Measurements from ENCODE around the gene TAPT1.

The TAPT1 gene, protein sequence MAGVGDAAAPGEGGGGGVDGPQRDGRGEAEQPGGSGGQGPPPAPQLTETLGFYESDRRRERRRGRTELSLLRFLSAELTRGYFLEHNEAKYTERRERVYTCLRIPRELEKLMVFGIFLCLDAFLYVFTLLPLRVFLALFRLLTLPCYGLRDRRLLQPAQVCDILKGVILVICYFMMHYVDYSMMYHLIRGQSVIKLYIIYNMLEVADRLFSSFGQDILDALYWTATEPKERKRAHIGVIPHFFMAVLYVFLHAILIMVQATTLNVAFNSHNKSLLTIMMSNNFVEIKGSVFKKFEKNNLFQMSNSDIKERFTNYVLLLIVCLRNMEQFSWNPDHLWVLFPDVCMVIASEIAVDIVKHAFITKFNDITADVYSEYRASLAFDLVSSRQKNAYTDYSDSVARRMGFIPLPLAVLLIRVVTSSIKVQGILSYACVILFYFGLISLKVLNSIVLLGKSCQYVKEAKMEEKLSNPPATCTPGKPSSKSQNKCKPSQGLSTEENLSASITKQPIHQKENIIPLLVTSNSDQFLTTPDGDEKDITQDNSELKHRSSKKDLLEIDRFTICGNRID

DNA sequence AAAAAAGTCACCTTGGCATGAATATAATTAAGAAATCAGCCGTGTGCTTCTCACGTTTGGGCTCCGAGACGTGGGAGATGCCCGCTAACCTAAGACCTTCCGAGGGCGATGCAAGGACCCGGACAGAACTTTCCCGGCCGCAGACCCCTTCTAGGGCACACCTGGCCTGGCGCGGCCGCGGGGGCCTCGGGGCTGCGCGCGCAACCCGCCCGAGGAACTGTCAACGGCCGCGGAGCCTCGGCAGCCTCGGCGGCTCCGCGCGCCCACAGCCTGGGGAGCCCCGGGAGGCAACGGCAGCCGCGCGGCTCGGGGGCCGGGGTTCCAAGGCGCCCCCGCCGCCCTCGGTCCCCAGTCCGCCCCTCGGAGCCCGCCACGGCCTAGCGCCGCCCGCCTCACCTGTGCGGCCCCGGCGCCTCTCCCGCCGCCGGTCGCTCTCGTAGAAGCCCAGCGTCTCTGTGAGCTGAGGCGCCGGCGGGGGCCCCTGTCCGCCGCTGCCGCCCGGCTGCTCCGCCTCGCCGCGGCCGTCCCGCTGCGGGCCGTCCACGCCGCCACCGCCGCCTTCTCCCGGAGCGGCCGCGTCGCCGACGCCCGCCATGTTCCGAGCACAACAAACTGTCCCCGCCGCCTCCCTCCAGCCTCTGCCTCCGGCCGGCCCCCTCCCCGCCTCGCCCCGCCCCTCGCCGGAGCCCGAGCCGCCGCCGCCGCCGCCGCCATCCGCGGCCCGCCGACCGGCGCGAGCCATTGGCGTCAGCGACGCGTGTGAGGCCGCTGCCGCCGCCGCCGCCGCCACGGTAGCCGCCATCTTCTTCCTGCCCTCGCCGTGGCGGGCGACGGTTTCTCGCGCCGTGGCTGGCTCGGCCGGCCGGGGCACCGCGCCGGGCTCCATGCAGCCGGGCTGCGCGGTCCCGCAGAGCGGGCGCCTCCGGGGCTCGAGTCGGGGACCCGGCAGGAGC lies at the start of gene TAPT1:
Gene TAPT1 (minus strand): TSS at position 609 of the 953 bp plus-strand sequence. CDS start 14 bp downstream, at position 595.
- in situ Hi-C loops (cut with MboI; ENCODE audit: low pct_unique_long_range_greater_than_20kb, low sequenced_read_pairs): no loop called here
- peak; percentile 36 for DNase-seq

DNA sequence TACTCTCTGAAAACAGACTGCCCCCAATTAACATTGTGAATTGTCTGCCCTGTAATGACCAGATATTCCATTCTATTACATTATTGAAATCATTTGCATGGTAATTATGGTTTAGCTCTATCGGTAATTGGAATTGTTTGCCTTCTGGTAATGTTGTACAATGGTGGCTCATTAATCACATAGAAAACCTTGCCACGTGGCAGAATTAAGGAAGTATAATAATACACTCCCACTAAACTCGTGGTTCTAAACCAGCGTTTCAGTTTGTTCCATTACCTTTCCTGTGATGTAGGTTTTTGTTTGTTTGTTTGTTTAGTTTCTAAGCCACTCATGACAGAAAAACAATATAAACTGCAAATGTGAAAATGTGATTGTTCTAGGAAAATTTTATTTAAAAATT lies 45.1 kb upstream of the TAPT1 start:
- no peak for DNase-seq
- in situ Hi-C loops (cut with MboI; ENCODE audit: low pct_unique_long_range_greater_than_20kb, low sequenced_read_pairs): loop anchor here (25.0 kb wide), 1 partner anchor 234 kb away; no protein-coding TSS in a partner anchor

DNA sequence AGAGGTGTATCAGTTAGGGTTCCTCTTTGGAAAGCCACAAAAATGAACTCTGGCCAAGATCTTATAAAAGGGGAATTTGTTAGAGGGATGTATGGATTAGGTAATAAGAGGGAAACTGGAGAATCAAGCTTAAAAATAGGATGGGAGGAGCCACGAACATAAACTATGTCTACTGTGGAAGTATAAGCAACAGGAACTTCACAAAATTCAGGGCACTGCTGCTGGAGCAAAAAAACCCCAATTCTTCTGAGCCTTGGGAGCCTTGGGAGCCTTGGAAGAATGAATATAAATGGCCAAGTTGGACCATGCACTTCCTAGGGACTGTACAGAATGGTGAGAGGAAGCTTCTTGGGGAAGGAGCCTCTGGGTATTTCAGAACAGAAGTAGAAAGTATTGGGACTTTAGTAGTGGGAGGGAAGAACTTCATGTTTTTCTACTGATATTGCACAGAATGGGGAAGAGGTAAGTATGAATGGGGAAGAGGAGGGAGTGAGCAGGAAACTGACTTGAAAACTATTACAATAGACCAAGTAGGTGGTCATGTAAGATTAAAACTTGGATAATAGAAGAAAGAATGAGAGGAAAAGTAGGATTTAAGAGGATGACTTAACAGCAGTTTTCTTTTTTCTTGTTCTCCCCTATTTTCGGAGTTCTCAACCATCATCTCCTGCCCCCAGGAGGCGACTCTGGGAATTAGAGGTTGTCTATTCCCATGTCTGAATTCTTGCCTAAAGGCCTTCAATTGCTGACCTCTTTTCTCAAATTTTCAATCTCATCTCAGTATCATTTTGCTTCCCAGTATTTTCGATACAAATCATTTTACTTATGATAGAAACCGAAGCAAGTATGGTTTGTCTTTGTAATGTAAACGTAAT lies 44.4 kb upstream of the TAPT1 start:
- DNase-seq: peak; percentile 79
- in situ Hi-C loops (cut with MboI; ENCODE audit: low pct_unique_long_range_greater_than_20kb, low sequenced_read_pairs): loop anchor here (25.0 kb wide), 1 partner anchor 233 kb away; no protein-coding TSS in a partner anchor

DNA sequence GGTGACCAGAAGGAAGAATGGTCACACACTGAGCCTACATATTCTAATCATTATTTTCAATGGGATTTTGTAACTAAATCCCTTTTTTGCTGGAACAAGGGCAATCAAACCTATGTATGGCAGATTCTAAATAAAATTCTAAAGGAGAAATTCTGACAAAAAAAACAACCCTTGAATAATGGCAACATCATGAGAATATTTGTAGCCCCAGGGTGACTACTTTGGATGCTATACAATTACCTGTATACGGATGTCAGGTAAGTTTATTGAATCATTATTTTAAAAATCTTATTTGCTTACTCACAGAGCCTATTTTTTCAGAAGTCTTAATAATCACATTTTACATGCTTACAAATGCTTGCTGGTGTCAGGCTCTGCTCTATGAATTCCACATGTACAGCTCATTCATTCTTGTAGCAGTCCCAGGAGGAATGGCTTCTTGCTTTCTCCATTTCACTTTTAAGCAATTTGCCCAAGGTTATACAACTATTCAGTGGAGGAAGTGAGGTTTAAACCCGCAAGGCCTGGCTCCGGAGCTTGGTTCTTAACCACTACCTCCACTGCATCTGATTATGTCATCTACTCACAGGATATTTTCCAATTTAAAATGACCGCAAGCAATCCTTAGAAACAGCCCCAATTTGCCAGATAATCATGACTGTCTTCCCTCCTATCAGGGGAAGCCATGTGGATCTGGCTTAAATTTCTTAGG lies 43.6 kb upstream of the TAPT1 start:
- peak; percentile 71 for DNase-seq
- in situ Hi-C loops (cut with MboI; ENCODE audit: low pct_unique_long_range_greater_than_20kb, low sequenced_read_pairs): loop anchor here (25.0 kb wide), 1 partner anchor 233 kb away; no protein-coding TSS in a partner anchor

DNA sequence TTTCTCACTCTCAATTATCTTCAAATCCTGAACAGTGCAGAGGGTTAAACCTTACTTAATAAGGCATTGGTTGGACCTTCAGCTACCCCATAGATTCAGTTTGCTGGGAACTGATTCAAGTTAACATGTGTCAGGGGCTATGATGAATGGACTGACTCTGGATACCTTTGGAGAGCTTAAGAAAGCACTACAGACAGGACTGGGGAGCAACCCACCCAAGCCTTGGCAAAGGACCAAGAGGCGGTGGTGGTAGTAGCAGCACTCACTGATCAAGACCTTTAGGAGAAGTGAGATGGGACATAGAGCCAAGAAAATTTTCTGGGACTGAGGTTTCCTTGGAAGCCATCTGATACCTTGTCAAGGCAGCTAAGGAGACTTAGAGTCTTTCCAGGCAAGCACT lies 43.0 kb upstream of the TAPT1 start:
- no peak for DNase-seq
- in situ Hi-C loops (cut with MboI; ENCODE audit: low pct_unique_long_range_greater_than_20kb, low sequenced_read_pairs): loop anchor here (25.0 kb wide), 1 partner anchor 232 kb away; no protein-coding TSS in a partner anchor

DNA sequence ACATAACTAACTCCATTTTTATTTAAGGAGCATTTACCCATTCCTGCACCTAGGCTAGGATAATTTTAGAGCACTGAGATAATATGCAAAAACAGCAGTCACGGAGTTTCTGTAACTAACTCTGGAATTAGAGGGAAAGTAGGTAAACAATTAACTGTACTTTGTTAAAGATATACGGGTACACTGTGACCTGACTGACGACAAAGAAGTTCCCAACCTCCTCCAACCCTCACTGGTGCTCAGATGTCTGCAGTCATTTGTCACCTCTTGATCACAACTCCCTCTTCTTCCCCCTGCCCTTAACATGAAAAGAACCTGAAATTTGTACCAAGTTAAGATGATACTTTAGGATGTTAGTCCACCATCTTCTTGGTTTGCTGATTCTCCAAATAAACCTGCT lies 42.0 kb upstream of the TAPT1 start:
- DNase-seq: no peak
- in situ Hi-C loops (cut with MboI; ENCODE audit: low pct_unique_long_range_greater_than_20kb, low sequenced_read_pairs): loop anchor here (25.0 kb wide), 1 partner anchor 231 kb away; no protein-coding TSS in a partner anchor

DNA sequence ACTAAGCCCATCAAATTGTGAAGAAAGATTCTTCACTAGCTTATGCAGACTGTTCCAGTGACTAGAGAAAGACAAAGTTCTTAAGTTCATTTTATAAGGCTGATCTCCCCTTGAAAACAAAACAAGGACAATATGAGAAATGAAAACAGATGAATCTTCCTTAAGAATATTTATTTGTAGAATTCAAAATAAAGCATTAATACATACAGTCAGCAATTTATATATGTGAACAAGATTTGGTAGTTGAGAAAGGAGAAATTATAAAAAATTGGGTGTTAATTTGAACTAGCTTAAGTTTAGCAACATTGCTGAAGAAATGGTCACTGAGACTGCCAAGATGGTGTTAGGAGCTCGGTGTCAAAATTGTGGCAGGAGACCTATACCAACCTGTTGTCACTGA lies 41.4 kb upstream of the TAPT1 start:
- in situ Hi-C loops (cut with MboI; ENCODE audit: low pct_unique_long_range_greater_than_20kb, low sequenced_read_pairs): loop anchor here (25.0 kb wide), 1 partner anchor 230 kb away; no protein-coding TSS in a partner anchor
- DNase-seq: no peak

DNA sequence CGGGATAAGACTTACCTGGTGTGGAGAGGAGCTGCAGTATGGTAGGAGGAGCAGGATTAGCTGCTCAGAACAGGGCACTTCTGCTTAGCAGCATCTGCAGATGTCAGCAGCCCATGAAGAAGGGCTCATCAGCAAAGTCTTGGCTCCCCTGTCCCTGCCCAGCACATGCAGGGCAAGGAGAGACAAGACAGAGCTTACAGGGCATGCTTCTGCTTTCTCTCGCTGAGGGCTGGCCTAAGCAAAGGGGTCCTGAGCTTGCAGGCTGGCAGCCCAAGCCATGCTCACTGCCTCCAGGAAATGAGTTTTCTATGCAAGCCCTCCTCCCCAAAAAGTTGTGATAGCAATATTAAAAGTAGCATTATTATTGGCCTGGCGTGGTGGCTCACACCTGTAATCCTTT lies 39.5 kb upstream of the TAPT1 start:
- DNase-seq: no peak
- in situ Hi-C loops (cut with MboI; ENCODE audit: low pct_unique_long_range_greater_than_20kb, low sequenced_read_pairs): loop anchor here (25.0 kb wide), 1 partner anchor 229 kb away; no protein-coding TSS in a partner anchor

DNA sequence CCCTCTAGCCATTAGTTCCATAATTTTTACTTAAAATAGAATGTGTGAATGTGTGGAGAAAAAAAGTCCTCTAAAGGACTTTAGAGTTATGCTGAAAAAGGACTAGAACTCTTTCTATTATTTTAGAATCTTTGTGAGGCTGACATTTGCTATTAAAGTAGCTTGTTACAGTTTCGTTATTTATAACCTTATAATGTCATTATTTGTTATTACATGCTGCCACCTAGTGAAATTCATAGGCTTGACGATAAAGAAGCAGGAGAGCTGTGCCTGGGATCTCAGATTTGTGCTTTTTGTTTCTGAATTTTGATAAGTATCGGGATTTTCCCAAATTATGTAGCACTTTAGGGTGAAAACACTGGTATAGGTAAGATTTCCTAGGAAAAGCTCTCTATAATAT lies 38.5 kb upstream of the TAPT1 start:
- DNase-seq: peak; percentile 40
- in situ Hi-C loops (cut with MboI; ENCODE audit: low pct_unique_long_range_greater_than_20kb, low sequenced_read_pairs): loop anchor here (25.0 kb wide), 1 partner anchor 227 kb away; no protein-coding TSS in a partner anchor

DNA sequence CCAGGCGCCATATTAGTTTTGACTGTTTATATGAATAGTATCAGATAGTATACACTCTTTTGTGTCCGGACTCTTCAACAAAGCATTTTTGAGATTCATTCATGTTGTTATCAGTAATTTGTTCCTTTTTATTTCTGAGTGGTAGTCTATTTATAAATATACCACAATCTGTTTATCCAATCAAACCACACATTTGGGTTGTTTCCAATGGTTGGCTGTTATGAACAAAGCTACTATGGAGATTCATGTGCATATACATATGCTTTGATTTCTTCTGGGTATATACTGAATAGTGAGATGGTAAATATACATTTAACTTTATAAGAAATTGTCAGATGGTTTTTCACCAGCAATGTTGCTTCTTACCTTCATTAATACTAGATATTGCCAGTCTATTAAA lies 36.8 kb upstream of the TAPT1 start:
- DNase-seq: no peak
- in situ Hi-C loops (cut with MboI; ENCODE audit: low pct_unique_long_range_greater_than_20kb, low sequenced_read_pairs): loop anchor here (25.0 kb wide), 1 partner anchor 226 kb away; no protein-coding TSS in a partner anchor

DNA sequence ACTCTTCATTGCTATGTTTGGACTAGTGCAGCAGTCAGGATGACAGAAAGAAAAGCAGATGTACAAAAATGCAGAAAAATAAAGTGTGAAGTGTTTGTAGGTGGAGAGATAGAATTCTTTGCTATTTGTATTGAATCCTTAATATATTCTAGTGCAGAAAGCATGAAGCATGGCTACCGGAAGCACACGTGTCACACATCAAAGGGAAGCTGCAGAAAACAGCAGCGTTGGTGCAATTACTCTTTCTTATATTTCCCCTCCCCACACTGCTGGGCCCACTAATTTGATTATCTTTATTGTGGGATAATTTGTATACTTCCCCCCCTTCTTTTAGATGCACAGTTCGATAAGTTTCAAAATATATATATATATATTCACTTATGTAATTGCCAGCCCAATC lies 35.9 kb upstream of the TAPT1 start:
- in situ Hi-C loops (cut with MboI; ENCODE audit: low pct_unique_long_range_greater_than_20kb, low sequenced_read_pairs): loop anchor here (25.0 kb wide), 1 partner anchor 225 kb away; no protein-coding TSS in a partner anchor

DNA sequence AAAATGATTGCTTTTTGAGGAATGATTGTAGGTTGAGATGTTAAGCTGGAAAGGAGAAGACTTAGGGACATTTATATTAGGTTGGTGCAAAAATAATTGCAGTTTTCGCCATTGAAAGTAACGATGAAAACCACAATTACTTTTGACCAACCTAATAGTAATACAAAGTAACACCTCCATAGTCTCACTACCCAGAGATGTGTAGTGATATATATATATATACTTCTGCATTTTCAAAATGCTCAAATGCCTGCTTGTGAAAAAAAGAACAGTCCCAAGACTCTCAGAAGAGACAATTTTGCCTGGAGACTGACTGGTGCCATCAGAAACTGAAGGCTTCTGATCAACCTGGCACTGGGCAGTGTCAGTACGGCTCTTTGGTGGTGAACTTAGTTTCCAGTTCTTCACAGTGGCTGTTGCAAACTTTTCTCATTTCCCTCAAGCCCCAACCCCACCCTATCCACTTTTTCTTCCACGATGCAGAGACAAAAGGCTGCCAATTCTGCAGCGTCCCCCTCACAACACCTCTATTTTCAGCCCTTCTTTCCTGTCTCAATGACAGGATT lies 35.1 kb upstream of the TAPT1 start:
- in situ Hi-C loops (cut with MboI; ENCODE audit: low pct_unique_long_range_greater_than_20kb, low sequenced_read_pairs): loop anchor here (25.0 kb wide), 1 partner anchor 224 kb away; no protein-coding TSS in a partner anchor
- no peak for DNase-seq

More for the DNA sequence above, 35.9 kb upstream of the TAPT1 start:
- DNase-seq: no peak

DNA sequence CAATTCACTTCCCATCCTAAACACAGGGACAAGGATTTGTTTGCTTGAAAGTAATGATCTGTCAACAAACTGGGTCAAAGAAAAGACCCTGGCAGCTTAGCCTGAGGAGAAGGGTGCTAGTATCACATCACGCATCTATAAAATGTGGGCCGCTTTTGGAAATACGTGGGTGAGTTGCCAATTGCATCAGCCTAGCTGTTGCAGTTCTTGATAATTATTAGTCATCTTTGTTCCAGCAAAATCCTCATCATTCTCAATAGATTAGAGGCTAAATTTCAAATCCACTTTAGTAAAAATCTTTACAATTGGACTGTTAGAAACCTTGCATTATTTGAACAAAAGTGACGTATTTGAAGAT lies 33.6 kb upstream of the TAPT1 start:
- DNase-seq: no peak
- in situ Hi-C loops (cut with MboI; ENCODE audit: low pct_unique_long_range_greater_than_20kb, low sequenced_read_pairs): loop anchor here (25.0 kb wide), 1 partner anchor 223 kb away; no protein-coding TSS in a partner anchor

DNA sequence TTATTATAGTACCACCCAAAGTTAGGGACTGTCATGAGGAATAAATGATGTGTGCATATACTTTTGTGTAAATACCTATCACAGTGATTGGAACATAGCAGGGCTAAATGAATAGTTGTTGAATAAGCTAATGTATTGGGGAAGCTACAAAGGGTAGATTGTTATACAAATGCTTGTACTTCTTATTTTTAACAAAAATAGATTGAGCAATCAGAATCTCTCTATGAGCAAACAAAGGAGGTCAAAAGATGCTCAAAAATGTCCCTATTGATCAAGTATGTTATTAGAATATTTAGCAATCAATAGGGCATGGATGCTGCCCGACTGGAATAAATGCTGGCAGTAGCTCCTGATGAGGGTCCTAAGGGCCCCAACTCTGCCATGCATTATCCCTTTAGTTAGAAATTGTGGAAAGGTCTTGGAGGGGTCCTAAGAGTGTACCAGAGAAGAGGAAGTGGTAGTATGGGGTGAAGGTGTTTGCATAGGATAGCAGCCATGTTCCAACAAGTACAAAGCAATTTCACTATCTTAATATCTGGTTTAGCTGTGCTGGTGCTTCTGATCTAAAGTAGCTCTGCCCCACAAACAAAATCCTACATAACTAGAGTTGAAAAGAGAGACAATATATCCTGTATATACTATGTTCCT lies 33.1 kb upstream of the TAPT1 start:
- in situ Hi-C loops (cut with MboI; ENCODE audit: low pct_unique_long_range_greater_than_20kb, low sequenced_read_pairs): loop anchor here (25.0 kb wide), 1 partner anchor 222 kb away; no protein-coding TSS in a partner anchor
- DNase-seq: no peak

DNA sequence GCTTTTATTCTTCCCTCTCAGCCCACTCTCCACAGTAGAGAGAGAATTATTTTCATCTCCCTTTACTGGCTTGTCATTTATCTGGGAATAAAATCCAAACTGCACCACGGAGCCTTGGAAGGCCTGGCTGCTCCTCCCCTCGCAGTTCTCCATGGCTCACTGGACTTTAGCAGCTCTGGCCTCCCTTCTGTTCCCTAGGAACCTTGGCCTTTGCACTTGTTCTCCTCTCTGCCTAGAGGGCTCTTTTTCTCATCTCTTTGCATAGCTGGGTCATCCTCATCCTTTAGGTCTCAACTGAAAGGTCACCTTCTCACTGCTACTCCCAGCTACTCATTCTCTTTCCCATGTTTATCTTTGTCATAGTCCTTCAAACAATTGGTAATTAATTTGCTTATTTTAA lies 31.3 kb upstream of the TAPT1 start:
- no peak for DNase-seq
- in situ Hi-C loops (cut with MboI; ENCODE audit: low pct_unique_long_range_greater_than_20kb, low sequenced_read_pairs): loop anchor here (25.0 kb wide), 1 partner anchor 220 kb away; no protein-coding TSS in a partner anchor

DNA sequence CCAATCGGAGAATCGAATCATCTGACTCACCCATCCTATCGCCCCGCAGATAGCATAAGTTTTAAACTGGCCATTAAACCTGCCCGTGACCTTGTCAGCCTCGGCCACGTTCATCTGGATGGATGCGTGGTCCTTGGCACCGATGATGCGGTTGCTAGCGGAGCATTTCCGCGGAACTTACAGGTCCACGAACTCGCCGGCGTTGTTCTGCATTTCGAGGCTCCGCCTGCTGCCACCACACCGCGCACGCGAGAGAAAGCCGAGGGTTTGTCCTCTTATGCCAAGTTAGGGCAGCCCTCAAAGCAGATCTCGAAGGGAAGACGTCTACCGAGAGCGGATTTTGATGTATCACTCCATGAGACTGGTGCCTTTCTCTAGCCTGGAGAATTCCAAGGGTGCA lies 30.1 kb upstream of the TAPT1 start:
- in situ Hi-C loops (cut with MboI; ENCODE audit: low pct_unique_long_range_greater_than_20kb, low sequenced_read_pairs): loop anchor here (25.0 kb wide), 1 partner anchor 219 kb away; no protein-coding TSS in a partner anchor
- DNase-seq: no peak

Data from KBM-7 (cell line).